ENCODE results near the gene GORASP1.

- TF ChIP-seq POLR2A (IDR thresholded peaks at IDR 0.05; ENCODE audit: low read depth, low read length), result no peak
- TF ChIP-seq POLR2AphosphoS5 (IDR thresholded peaks at IDR 0.05; ENCODE audit: low read depth, low read length), result no peak
- no peak for TF ChIP-seq TAF1 (IDR thresholded peaks at IDR 0.05; ENCODE audit: borderline replicate concordance, low read depth, low read length)
Measured at GRCh38 chr3:39154280-39155021, 47.0 kb upstream of the GORASP1 start.
